ENCODE results near the gene SOX9.
"Not testable (repeated sequence)": the region's sequence is repeated elsewhere in the genome, so short reads cannot be mapped to it uniquely, and the experiment has no call there.

SOX9 gene

GRCh38 chr17:72125742-72126141, 4.9 kb downstream of the SOX9 start:
- no peak for DNase-seq (ENCODE audit: low read depth, low spot score)
- Histone ChIP-seq H3K36me3 (ENCODE audit: control insufficient read depth, insufficient read depth, low read length) (no peaks in the 10 kb centered on the region; the same call in 1 of the 2 replicates), H3K4me3 (ENCODE audit: low read length) (no peak overlapping the region), H3K4me1 (ENCODE audit: control insufficient read depth, insufficient read depth, low read length) (peaks cover 4% of the 10 kb centered on the region), H3K9me3 (ENCODE audit: control insufficient read depth, insufficient read depth, low read length) (no peaks in the 10 kb centered on the region), H3K27me3 (ENCODE audit: control insufficient read depth, insufficient read depth, low read length) (peaks cover 3% of the 10 kb centered on the region; the same call in 1 of the 2 replicates), H3K27ac (ENCODE audit: low read length) (no peak overlapping the region)

GRCh38 chr17:72126575-72127486, 6.0 kb downstream of the SOX9 start:
- peaks cover 4% of the 10 kb centered on the region for H3K4me1 ChIP-seq (ENCODE audit: control insufficient read depth, insufficient read depth, low read length)
- no peak for DNase-seq (ENCODE audit: low read depth, low spot score)
- no peaks in the 10 kb centered on the region; the same call in 1 of the 2 replicates for H3K36me3 ChIP-seq (ENCODE audit: control insufficient read depth, insufficient read depth, low read length)
- no peak overlapping the region for H3K27ac ChIP-seq (ENCODE audit: low read length)
- H3K27me3 ChIP-seq (ENCODE audit: control insufficient read depth, insufficient read depth, low read length) = peaks cover 3% of the 10 kb centered on the region; the same call in 1 of the 2 replicates
- H3K9me3 ChIP-seq (ENCODE audit: control insufficient read depth, insufficient read depth, low read length) = no peaks in the 10 kb centered on the region
- no CpG with 5 or more reads among the region's 8 CpGs for WGBS (ENCODE audit: insufficient coverage, insufficient read length)
- no peak overlapping the region for H3K4me3 ChIP-seq (ENCODE audit: low read length)

- Histone ChIP-seq H3K9me3 (ENCODE audit: control insufficient read depth, insufficient read depth, low read length) (no peaks in the 10 kb centered on the region), H3K27me3 (ENCODE audit: control insufficient read depth, insufficient read depth, low read length) (no peaks in the 10 kb centered on the region; the same call in 1 of the 2 replicates), H3K27ac (ENCODE audit: low read length) (no peak overlapping the region), H3K4me1 (ENCODE audit: control insufficient read depth, insufficient read depth, low read length) (peaks cover 3% of the 10 kb centered on the region), H3K36me3 (ENCODE audit: control insufficient read depth, insufficient read depth, low read length) (no peaks in the 10 kb centered on the region; the same call in 1 of the 2 replicates), H3K4me3 (ENCODE audit: low read length) (no peak overlapping the region)
- DNase-seq (ENCODE audit: low read depth, low spot score) = no peak
- WGBS (ENCODE audit: insufficient coverage, insufficient read length) = no CpG with 5 or more reads among the region's 3 CpGs
Measured at GRCh38 chr17:72128039-72128438, 7.2 kb downstream of the SOX9 start.

GRCh38 chr17:72134608-72135394, 14.0 kb downstream of the SOX9 start:
- WGBS (ENCODE audit: insufficient coverage, insufficient read length) = no CpG with 5 or more reads among the region's 7 CpGs
- Histone ChIP-seq H3K4me3 (ENCODE audit: low read length) (no peak overlapping the region), H3K9me3 (ENCODE audit: control insufficient read depth, insufficient read depth, low read length) (no peaks in the 10 kb centered on the region), H3K27ac (ENCODE audit: low read length) (no peak overlapping the region), H3K36me3 (ENCODE audit: control insufficient read depth, insufficient read depth, low read length) (no peaks in the 10 kb centered on the region), H3K27me3 (ENCODE audit: control insufficient read depth, insufficient read depth, low read length) (no peaks in the 10 kb centered on the region), H3K4me1 (ENCODE audit: control insufficient read depth, insufficient read depth, low read length) (peaks cover 1% of the 10 kb centered on the region; the same call in 1 of the 2 replicates)
- no peak for DNase-seq (ENCODE audit: low read depth, low spot score)

- Histone ChIP-seq H3K36me3 (ENCODE audit: control insufficient read depth, insufficient read depth, low read length) (no peaks in the 10 kb centered on the region), H3K4me1 (ENCODE audit: control insufficient read depth, insufficient read depth, low read length) (peaks cover 2% of the 10 kb centered on the region), H3K27ac (ENCODE audit: low read length) (no peak overlapping the region), H3K4me3 (ENCODE audit: low read length) (no peak overlapping the region), H3K27me3 (ENCODE audit: control insufficient read depth, insufficient read depth, low read length) (no peaks in the 10 kb centered on the region), H3K9me3 (ENCODE audit: control insufficient read depth, insufficient read depth, low read length) (no peaks in the 10 kb centered on the region)
- DNase-seq (ENCODE audit: low read depth, low spot score) = no peak
- no CpG with 5 or more reads among the region's 5 CpGs for WGBS (ENCODE audit: insufficient coverage, insufficient read length)
Measured at GRCh38 chr17:72135546-72136325, 14.9 kb downstream of the SOX9 start.

- no peak for DNase-seq (ENCODE audit: low read depth, low spot score)
- no peak overlapping the region for H3K27ac ChIP-seq (ENCODE audit: low read length)
Measured at GRCh38 chr17:72136692-72137091, 15.9 kb downstream of the SOX9 start.

GRCh38 chr17:72137161-72137560, 16.3 kb downstream of the SOX9 start:
- no peaks in the 10 kb centered on the region for H3K27me3 ChIP-seq (ENCODE audit: control insufficient read depth, insufficient read depth, low read length)
- no peak for DNase-seq (ENCODE audit: low read depth, low spot score)

More at GRCh38 chr17:72136692-72137091, 15.9 kb downstream of the SOX9 start:
- no CpG with 5 or more reads among the region's 5 CpGs for WGBS (ENCODE audit: insufficient coverage, insufficient read length)
- no peak overlapping the region for H3K4me3 ChIP-seq (ENCODE audit: low read length)
- no peaks in the 10 kb centered on the region for H3K36me3 ChIP-seq (ENCODE audit: control insufficient read depth, insufficient read depth, low read length)
- H3K9me3 ChIP-seq (ENCODE audit: control insufficient read depth, insufficient read depth, low read length) = no peaks in the 10 kb centered on the region
- no peaks in the 10 kb centered on the region for H3K27me3 ChIP-seq (ENCODE audit: control insufficient read depth, insufficient read depth, low read length)
- H3K4me1 ChIP-seq (ENCODE audit: control insufficient read depth, insufficient read depth, low read length) = peaks cover 2% of the 10 kb centered on the region

GRCh38 chr17:72139212-72139611, 18.4 kb downstream of the SOX9 start:
- no peaks in the 10 kb centered on the region for H3K27me3 ChIP-seq (ENCODE audit: control insufficient read depth, insufficient read depth, low read length)
- DNase-seq (ENCODE audit: low read depth, low spot score) = no peak
- no CpG with 5 or more reads among the region's 1 CpG for WGBS (ENCODE audit: insufficient coverage, insufficient read length)
- no peaks in the 10 kb centered on the region for H3K36me3 ChIP-seq (ENCODE audit: control insufficient read depth, insufficient read depth, low read length)
- no peak overlapping the region for H3K4me3 ChIP-seq (ENCODE audit: low read length)
- H3K4me1 ChIP-seq (ENCODE audit: control insufficient read depth, insufficient read depth, low read length) = peaks cover 2% of the 10 kb centered on the region
- no peaks in the 10 kb centered on the region for H3K9me3 ChIP-seq (ENCODE audit: control insufficient read depth, insufficient read depth, low read length)
- H3K27ac ChIP-seq (ENCODE audit: low read length) = no peak overlapping the region

More at GRCh38 chr17:72137161-72137560, 16.3 kb downstream of the SOX9 start:
- Histone ChIP-seq H3K36me3 (ENCODE audit: control insufficient read depth, insufficient read depth, low read length) (no peaks in the 10 kb centered on the region), H3K27ac (ENCODE audit: low read length) (no peak overlapping the region), H3K4me1 (ENCODE audit: control insufficient read depth, insufficient read depth, low read length) (peaks cover 2% of the 10 kb centered on the region), H3K9me3 (ENCODE audit: control insufficient read depth, insufficient read depth, low read length) (no peaks in the 10 kb centered on the region), H3K4me3 (ENCODE audit: low read length) (no peak overlapping the region)
- WGBS (ENCODE audit: insufficient coverage, insufficient read length) = no CpG with 5 or more reads among the region's 9 CpGs

- Histone ChIP-seq H3K4me3 (ENCODE audit: low read length) (no peak overlapping the region), H3K27me3 (ENCODE audit: control insufficient read depth, insufficient read depth, low read length) (no peaks in the 10 kb centered on the region), H3K36me3 (ENCODE audit: control insufficient read depth, insufficient read depth, low read length) (no peaks in the 10 kb centered on the region), H3K4me1 (ENCODE audit: control insufficient read depth, insufficient read depth, low read length) (peaks cover 1% of the 10 kb centered on the region), H3K9me3 (ENCODE audit: control insufficient read depth, insufficient read depth, low read length) (no peaks in the 10 kb centered on the region), H3K27ac (ENCODE audit: low read length) (no peak overlapping the region)
- WGBS (ENCODE audit: insufficient coverage, insufficient read length) = no CpG with 5 or more reads among the region's 7 CpGs
- DNase-seq (ENCODE audit: low read depth, low spot score) = no peak
Measured at GRCh38 chr17:72141336-72141735, 20.5 kb downstream of the SOX9 start.

GRCh38 chr17:72142097-72142496, 21.3 kb downstream of the SOX9 start:
- H3K4me3 ChIP-seq (ENCODE audit: low read length); H3K36me3 ChIP-seq (ENCODE audit: control insufficient read depth, insufficient read depth, low read length); H3K27ac ChIP-seq (ENCODE audit: low read length); H3K27me3 ChIP-seq (ENCODE audit: control insufficient read depth, insufficient read depth, low read length); DNase-seq (ENCODE audit: low read depth, low spot score); H3K4me1 ChIP-seq (ENCODE audit: control insufficient read depth, insufficient read depth, low read length); H3K9me3 ChIP-seq (ENCODE audit: control insufficient read depth, insufficient read depth, low read length): not testable (repeated sequence)
- WGBS (ENCODE audit: insufficient coverage, insufficient read length) = no CpG with 5 or more reads among the region's 11 CpGs
